Omental fat pad (tissue), 4 donors: ENCODE data around the gene CABLES1. TPM values are rescaled to one million over a fixed set of nuclear protein-coding genes. Genes with fewer than 3 reads are reported as not detected.

ENCODE experiments used
- ATAC-seq: fragments of 150-250 bp; one replicate; pipeline ENCODE4 v1.9.1; 2016; ENCODE audit warnings: mild to moderate bottlenecking, moderate library complexity; ENCODE audit not compliant: low FRiP score
- DNase-seq: peaks from one replicate; pipeline ENCODE4 v3.0.0-alpha.2; 2019; ENCODE audit warnings: low spot score
- total RNA-seq, 4 donors: library from RNA; depleted of rRNA; stranded (reverse); fragments of >200 nt; gene quantifications; one replicate each; pipeline ENCODE4 v1.1.0, GENCODE V29; 2016
- TF ChIP-seq, protein P1 (sequence below), 3 donors: fragments of 450-650 bp; IDR thresholded peaks; one replicate each; pipeline ENCODE4 v1.5.1; 2016 to 2017; ENCODE audit warnings: antibody characterized with exemption in 3 of 3, mild to moderate bottlenecking in 3 of 3, moderate library complexity in 2 of 3

CABLES1 gene
- total RNA-seq, 4 donors from 2014 or later, result 24.4 to 95.9 (median 30.4) TPM

DNA sequence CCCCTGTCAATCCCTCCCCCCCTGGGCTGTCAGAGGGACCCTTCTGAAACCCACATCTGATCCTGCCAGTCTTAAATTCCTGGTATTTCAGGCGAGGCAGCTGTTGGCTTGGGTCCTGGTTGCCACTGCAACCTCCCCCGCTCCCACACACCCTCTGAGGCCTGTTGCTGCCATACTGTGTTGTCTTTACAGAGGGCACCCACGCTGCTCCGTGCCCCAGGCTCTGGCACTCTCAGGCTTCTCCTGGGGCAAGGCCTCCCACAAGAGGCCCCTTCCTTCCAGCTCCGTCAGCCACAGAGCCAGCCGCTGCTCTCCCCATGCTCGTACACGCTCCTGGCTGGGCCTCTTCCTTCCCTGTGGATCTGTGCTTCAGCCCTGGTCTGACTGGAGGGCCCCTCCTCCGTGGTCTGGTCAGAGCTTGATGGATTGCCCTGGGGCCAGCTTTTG is 8.6 kb downstream of the CABLES1 start:
- DNase-seq, result no peak
- ATAC-seq, result peak; percentile 61
- TF ChIP-seq, protein P1, sequence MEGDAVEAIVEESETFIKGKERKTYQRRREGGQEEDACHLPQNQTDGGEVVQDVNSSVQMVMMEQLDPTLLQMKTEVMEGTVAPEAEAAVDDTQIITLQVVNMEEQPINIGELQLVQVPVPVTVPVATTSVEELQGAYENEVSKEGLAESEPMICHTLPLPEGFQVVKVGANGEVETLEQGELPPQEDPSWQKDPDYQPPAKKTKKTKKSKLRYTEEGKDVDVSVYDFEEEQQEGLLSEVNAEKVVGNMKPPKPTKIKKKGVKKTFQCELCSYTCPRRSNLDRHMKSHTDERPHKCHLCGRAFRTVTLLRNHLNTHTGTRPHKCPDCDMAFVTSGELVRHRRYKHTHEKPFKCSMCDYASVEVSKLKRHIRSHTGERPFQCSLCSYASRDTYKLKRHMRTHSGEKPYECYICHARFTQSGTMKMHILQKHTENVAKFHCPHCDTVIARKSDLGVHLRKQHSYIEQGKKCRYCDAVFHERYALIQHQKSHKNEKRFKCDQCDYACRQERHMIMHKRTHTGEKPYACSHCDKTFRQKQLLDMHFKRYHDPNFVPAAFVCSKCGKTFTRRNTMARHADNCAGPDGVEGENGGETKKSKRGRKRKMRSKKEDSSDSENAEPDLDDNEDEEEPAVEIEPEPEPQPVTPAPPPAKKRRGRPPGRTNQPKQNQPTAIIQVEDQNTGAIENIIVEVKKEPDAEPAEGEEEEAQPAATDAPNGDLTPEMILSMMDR (IDR thresholded peaks at IDR 0.05), result no peak

DNA sequence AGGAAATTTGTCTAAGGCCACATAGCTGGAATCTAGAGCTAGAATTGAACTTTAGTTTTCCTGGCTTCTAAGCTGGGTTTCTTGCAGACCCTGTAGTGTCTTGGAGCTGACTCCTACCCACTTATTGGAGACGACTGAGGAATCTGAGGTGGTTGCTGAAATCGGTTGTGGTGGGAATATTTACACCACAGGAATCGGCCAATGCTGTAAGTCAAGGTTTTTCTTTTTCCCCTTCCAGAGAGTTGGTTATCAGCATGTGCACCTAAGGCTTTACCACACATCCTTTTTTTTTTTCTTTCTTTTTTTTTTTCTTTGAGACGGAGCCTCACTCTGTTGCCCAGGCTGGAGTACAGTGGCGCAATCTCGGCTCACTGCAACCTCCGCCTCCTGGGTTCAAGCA is 9.4 kb downstream of the CABLES1 start:
- TF ChIP-seq, protein P1 (IDR thresholded peaks at IDR 0.05), result no peak
- DNase-seq (no peak), ATAC-seq (no peak)

DNA sequence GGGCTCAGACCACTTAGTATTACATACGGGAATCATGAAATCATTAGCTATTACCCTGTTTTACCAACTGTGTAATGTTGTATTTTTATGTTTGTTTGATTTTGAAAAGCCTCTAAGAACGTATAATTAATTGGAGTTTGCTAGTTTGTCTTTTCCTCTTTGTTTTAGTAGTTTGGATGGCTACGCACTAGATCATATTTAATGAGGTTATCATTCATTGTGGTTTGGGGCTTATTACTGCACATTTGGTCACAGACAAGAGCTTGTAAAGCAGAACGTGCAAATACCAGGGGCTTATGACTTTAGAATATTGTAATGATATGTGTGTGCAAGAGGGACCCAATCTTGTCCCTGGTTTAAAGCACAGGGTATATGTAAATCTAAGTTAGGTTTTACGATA is 10.3 kb downstream of the CABLES1 start:
- no peak for DNase-seq
- ATAC-seq, result no peak
- TF ChIP-seq, protein P1 (IDR thresholded peaks at IDR 0.05), result no peak

DNA sequence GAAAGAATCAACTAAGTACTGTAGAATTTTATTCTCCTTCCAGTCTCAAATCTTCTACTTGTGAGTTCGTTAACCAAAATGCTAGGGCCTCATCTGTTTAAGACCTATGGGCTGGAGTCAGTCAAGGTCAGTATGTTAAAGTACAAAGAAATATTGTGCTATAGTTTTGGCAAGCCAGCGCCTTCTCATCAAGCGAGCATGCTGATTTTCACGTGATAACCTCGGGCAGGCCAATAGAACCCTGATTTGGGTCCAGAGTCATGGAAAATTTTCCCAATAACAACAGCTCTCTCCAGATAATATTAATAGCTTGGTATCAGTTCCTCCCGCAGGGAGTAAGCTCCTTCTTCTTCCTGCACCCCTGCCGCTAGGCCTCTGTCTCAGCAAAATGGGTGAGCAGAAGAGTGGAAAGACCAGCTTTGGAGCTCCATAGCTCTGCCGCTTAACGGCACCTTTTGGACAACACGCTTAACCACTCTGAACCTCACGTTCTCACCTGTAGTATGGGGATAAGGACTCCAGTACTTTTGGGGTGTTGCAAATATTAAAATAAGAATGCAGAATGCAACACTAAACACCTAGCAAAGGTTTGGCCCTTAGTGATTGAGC is 11.7 kb downstream of the CABLES1 start:
- TF ChIP-seq, protein P1 (IDR thresholded peaks at IDR 0.05), result no peak
- DNase-seq, result no peak
- no peak for ATAC-seq

DNA sequence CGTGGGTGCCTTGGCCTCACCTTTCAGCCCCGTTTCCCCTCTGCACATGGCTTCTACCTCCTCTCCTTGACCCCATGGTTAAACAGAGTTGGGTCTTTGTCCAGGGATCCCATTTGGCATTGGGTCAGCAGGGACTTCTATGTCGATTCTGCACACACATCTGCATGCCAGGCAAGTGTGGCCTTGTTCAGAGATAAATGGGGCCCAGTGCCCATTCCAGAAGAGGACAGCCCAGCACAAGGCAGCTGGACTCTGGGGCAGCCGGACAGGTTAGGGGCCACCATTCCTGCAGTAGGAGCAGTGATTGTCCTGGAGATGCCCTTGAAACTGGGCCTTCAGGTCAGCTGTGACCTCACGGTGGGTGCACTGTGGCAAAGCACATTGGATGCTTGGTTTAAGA is 13.1 kb downstream of the CABLES1 start:
- DNase-seq (no peak), ATAC-seq (no peak)
- TF ChIP-seq, protein P1 (IDR thresholded peaks at IDR 0.05), result no peak

DNA sequence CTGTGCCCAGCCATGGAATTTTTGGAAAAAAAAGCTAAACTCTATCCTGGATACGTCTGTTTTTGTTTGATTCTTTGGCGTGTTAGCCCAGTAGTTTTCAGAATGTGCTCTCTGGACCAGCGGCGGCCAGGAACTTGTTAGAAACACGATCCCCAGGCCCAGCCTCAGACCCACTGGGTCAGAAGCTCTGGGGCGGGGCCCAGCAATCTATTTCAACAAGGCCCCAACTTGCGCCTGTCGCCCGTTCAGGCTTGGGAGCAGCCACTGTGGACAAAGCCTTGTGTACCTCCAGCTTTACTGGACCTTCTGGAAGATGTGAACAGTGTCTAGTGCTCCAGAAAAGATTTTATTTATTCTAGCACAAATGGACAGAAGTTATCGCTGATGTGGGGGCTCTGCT is 14.3 kb downstream of the CABLES1 start:
- ATAC-seq (no peak), DNase-seq (no peak)
- TF ChIP-seq, protein P1 (IDR thresholded peaks at IDR 0.05), result no peak

DNA sequence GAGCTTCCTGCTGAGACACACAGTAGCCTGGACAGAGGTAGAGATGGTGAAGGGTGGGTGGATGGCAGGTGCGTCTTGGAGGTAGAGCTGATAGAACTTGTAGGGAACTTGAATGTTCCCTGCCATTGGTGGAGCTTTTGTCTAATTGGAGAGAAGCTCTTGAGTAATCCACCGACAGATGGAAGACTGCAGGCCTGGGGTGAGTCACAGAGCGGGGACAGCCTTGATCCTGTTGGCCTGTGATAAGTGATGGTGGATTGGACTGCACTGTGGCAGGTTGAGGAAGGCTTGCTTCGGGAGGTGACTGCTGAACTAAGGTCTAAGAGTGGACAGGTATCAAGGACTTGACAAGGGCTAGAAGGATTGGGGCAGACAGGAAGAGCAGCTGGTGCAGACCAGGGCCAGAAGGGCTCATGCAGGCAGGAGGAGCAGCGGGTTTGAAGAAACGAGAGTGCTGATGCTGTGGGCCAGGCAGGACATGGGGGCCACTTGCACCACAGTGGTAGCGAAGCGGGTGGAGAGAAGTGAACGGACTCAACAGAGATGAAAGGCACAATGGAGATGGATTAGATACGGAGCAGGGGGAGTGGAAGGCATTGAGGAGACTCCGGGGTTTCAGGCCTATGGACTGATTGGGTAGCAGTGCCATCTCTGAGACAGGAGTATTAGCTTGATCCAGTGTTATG is 16.3 kb downstream of the CABLES1 start:
- TF ChIP-seq, protein P1 (IDR thresholded peaks at IDR 0.05), result no peak
- no peak for DNase-seq
- no peak for ATAC-seq
